ENCODE data around the gene TOR2A. TPM values are rescaled to one million over a fixed set of nuclear protein-coding genes. Genes with fewer than 3 reads are reported as not detected.

TOR2A gene
- total and polyA plus RNA-seq, 2 of the 8 experiments (the other 6 are each of a cell fraction or from before 2014, with no cell fraction given) = 18.7 to 24.9 TPM

GRCh38 chr9:127733614-127734013 is 1.5 kb downstream of the TOR2A start:
- Histone ChIP-seq H2BK5ac (ENCODE audit: low read depth, low read length) (no peak overlapping the region), H3K36me3 (ENCODE audit: control insufficient read depth in 2 of 4, insufficient read depth in 4 of 4, low read length in 3 of 4) (no peaks in the 10 kb centered on the region), H3K4ac (replicated peaks; ENCODE audit: insufficient read length, low read depth, low read length) (no peak overlapping the region), H3K79me2 (ENCODE audit: control insufficient read depth in 1 of 2, insufficient read depth in 2 of 2, low read length in 2 of 2) (no peaks in the 10 kb centered on the region), H4K5ac (ENCODE audit: insufficient read length, low read depth, low read length) (no peak overlapping the region), H4K91ac (replicated peaks; ENCODE audit: insufficient read length, low read length) (no peak overlapping the region), H3K9ac (replicated peaks in 1 of 4; ENCODE audit: extremely low read depth in 1 of 4, low read depth in 3 of 4, low read length in 3 of 4) (peak overlapping the region in 1 of 4 experiments; percentile 3; a peak in 2 of 7 replicates), H2AK5ac (ENCODE audit: low read depth, low read length) (0 out of 2 replicates have a peak overlapping the region, but pooled peaks have one; percentile 15), H3K9me3 (ENCODE audit: insufficient read depth in 2 of 2, low read depth in 1 of 2, low read length in 1 of 2) (no peaks in the 10 kb centered on the region), H3K4me1 (replicated peaks in 1 of 4; ENCODE audit: control insufficient read depth in 3 of 4, insufficient read depth in 4 of 4, low read length in 3 of 4) (peaks cover 3 to 11% (median 6%) of the 10 kb centered on the region in 4 experiments; a peak in 6 of 7 replicates), H3K79me1 (ENCODE audit: low read depth, low read length) (no peaks in the 10 kb centered on the region), H4K8ac (ENCODE audit: extremely low read depth, insufficient read depth, low read length) (no peak overlapping the region), H3K23me2 (ENCODE audit: low read depth, low read length) (0 out of 2 replicates have a peak, but pooled peaks cover 2% of the 10 kb centered on the region), H3K23ac (ENCODE audit: insufficient read length) (no peak overlapping the region), H2BK120ac (replicated peaks; ENCODE audit: low read depth, low read length) (no peak overlapping the region), H3K14ac (ENCODE audit: insufficient read length) (no peak overlapping the region), H3K27ac (ENCODE audit: low read depth, low read length) (no peak overlapping the region), H2AFZ (ENCODE audit: low read length) (no peak overlapping the region), H2BK12ac (ENCODE audit: low read depth, low read length) (peak overlapping the region; percentile 39; the same call in 1 of the 2 replicates), H3K27me3 (replicated peaks in 1 of 4; ENCODE audit: control insufficient read depth in 3 of 4, extremely low read depth in 1 of 4, insufficient read depth in 3 of 4, low read length in 3 of 4) (no peaks in the 10 kb centered on the region), H4K20me1 (replicated peaks in 1 of 2; ENCODE audit: control insufficient read depth in 1 of 2, insufficient read depth in 2 of 2, low read length in 2 of 2) (peaks cover 0 to 2% of the 10 kb centered on the region in 2 experiments), H2BK15ac (ENCODE audit: low read length) (no peak overlapping the region), H3K4me3 (ENCODE audit: extremely low read depth in 1 of 4, insufficient read depth in 2 of 4, low read depth in 3 of 4, low read length in 4 of 4) (no peak overlapping the region), H2BK20ac (ENCODE audit: low read length) (no peak overlapping the region), H3K4me2 (ENCODE audit: insufficient read depth in 1 of 2, low read depth in 2 of 2, low read length in 2 of 2) (no peak overlapping the region; a peak in 1 of 4 replicates), H3K56ac (replicated peaks; ENCODE audit: insufficient read length, low read depth, low read length) (no peak overlapping the region), H3K18ac (ENCODE audit: extremely low read depth, low read length) (no peak overlapping the region)
- FAIRE-seq = no peak
- TF ChIP-seq RFX5 (IDR thresholded peaks at IDR 0.05; ENCODE audit: borderline replicate concordance, low read depth, low read length) (no peak), FOSL1 (IDR thresholded peaks at IDR 0.05; ENCODE audit: insufficient read depth, low read depth, low read length) (no peak), GABPA (IDR thresholded peaks at IDR 0.05; ENCODE audit: borderline replicate concordance, insufficient read depth, low read length) (no peak), RAD21 (IDR thresholded peaks at IDR 0.05 in 1 of 2, conservative IDR thresholded peaks at IDR 0.05 in 1 of 2; ENCODE audit: low read depth in 2 of 2, low read length in 2 of 2) (no peak), MAFK (IDR thresholded peaks at IDR 0.05; ENCODE audit: low read depth, low read length) (no peak), SIN3A (conservative IDR thresholded peaks at IDR 0.05 in 1 of 2, IDR thresholded peaks at IDR 0.05 in 1 of 2; ENCODE audit: low read depth in 1 of 2, low read length in 2 of 2) (no peak), POLR2A (IDR thresholded peaks at IDR 0.05; ENCODE audit: control extremely low read depth in 1 of 2, low read depth in 2 of 2, low read length in 2 of 2) (no peak), ASH2L (IDR thresholded peaks at IDR 0.05; ENCODE audit: low read length) (no peak), MAX (IDR thresholded peaks at IDR 0.05) (no peak), TCF12 (IDR thresholded peaks at IDR 0.05; ENCODE audit: low read depth, low read length) (no peak), TAF1 (IDR thresholded peaks at IDR 0.05; ENCODE audit: low read depth, low read length) (no peak), NANOG (IDR thresholded peaks at IDR 0.05; ENCODE audit: insufficient read depth, low read depth, low read length, poor library complexity, severe bottlenecking) (no peak), CEBPB (IDR thresholded peaks at IDR 0.05; ENCODE audit: low read depth, low read length) (no peak)
- POLR2A ChIA-PET (ENCODE audit: partially characterized antibody) = interaction anchor here (1.1 to 2.7 kb wide), 3 partner anchors 9 to 193 kb away, joined by 4 to 11 read pairs (median 7); no protein-coding TSS in a partner anchor
- CTCF ChIA-PET (ENCODE audit: partially characterized antibody) = interaction anchor here (0.6 to 4.1 kb wide), 26 partner anchors 9 to 230 kb away, joined by 3 to 34 read pairs (median 5); partner anchors contain the start of genes CFAP157, PTRH1 and TTC16
- DNase-seq (ENCODE audit: low read depth in 1 of 2, low spot score in 2 of 2) = no peak
- 92% methylated on average over 2 of the region's 2 CpGs; no CpG with 5 or more reads in 1 of the 2 experiments for WGBS, 2 experiments (ENCODE audit: extremely low coverage in 1 of 2, insufficient coverage in 1 of 2, insufficient read length in 1 of 2, insufficient replicate concordance in 2 of 2, low coverage in 1 of 2, low lambda C conversion rate in 2 of 2, missing lambda C conversion rate in 1 of 2)
